H9 (cell line): ENCODE data around the gene ALDOA. TPM values are rescaled to one million over a fixed set of nuclear protein-coding genes. Genes with fewer than 3 reads are reported as not detected.
A peak's percentile ranks its signal among the peaks of the same experiment; 100 is the strongest.

Source experiments
- DNase-seq: peaks from one replicate; pipeline ENCODE4 v3.0.0-alpha.2; 2017
- H2AFZ ChIP-seq: one replicate; pipeline ENCODE4 v1.6.1; 2013; ENCODE audit warnings: mild to moderate bottlenecking, low read length, control low read depth, moderate library complexity
- H2AK5ac ChIP-seq: 2 replicates; pipeline ENCODE4 v1.6.1; 2013; ENCODE audit warnings: low read length, control low read depth, mixed read lengths; ENCODE audit not compliant: insufficient read length
- H2BK120ac ChIP-seq: one replicate; pipeline ENCODE4 v1.6.1; 2013; ENCODE audit warnings: low read depth, mild to moderate bottlenecking, low read length, control low read depth, inconsistent platforms; ENCODE audit not compliant: poor library complexity, severe bottlenecking
- H2BK12ac ChIP-seq: 2 replicates; pipeline ENCODE4 v1.6.1; 2013; ENCODE audit warnings: low read length, control low read depth, mixed read lengths, low read depth; ENCODE audit not compliant: insufficient read length
- H2BK15ac ChIP-seq: 2 replicates; pipeline ENCODE4 v1.6.1; 2013; ENCODE audit warnings: low read depth, low read length, control low read depth
- H2BK20ac ChIP-seq: one replicate; pipeline ENCODE4 v1.6.1; 2013; ENCODE audit warnings: low read depth, mild to moderate bottlenecking, low read length, control low read depth, inconsistent platforms; ENCODE audit not compliant: poor library complexity, severe bottlenecking
- H2BK5ac ChIP-seq: 2 replicates; pipeline ENCODE4 v1.6.1; 2013; ENCODE audit warnings: low read length, control low read depth, mixed read lengths; ENCODE audit not compliant: insufficient read length
- H3K14ac ChIP-seq: 2 replicates; pipeline ENCODE4 v1.6.1; 2013; ENCODE audit warnings: low read length, control low read depth; ENCODE audit not compliant: insufficient read depth
- H3K18ac ChIP-seq: 2 replicates; pipeline ENCODE4 v1.6.1; 2013; ENCODE audit warnings: low read depth, mild to moderate bottlenecking, mixed read lengths, low read length, control low read depth; ENCODE audit not compliant: insufficient read length
- H3K23ac ChIP-seq: 2 replicates; pipeline ENCODE4 v1.6.1; 2013; ENCODE audit warnings: low read length, control low read depth, mixed read lengths, low read depth; ENCODE audit not compliant: insufficient read length
- H3K23me2 ChIP-seq: 2 replicates; pipeline ENCODE4 v1.6.1; 2013; ENCODE audit warnings: low read depth, mild to moderate bottlenecking, mixed read lengths, low read length, control low read depth; ENCODE audit not compliant: insufficient read length, poor library complexity, severe bottlenecking
- H3K27ac ChIP-seq: 2 replicates; pipeline ENCODE4 v1.5.1; 2013; ENCODE audit warnings: low read length, control low read depth, mixed read lengths, low read depth; ENCODE audit not compliant: insufficient read length
- H3K27me3 ChIP-seq: 2 replicates; pipeline ENCODE4 v1.6.1; 2013; ENCODE audit warnings: low read length, control low read depth, inconsistent platforms; ENCODE audit not compliant: insufficient read depth
- H3K4ac ChIP-seq: 2 replicates; pipeline ENCODE4 v1.6.1; 2013; ENCODE audit warnings: low read depth, mild to moderate bottlenecking, control low read depth, inconsistent platforms, low read length, moderate library complexity
- H3K4me1 ChIP-seq: 2 replicates; pipeline ENCODE4 v1.6.1; 2013; ENCODE audit warnings: low read length, control low read depth, inconsistent platforms; ENCODE audit not compliant: insufficient read depth
- H3K4me2 ChIP-seq: 2 replicates; pipeline ENCODE4 v1.6.1; 2013; ENCODE audit warnings: low read length, control low read depth, mixed read lengths; ENCODE audit not compliant: insufficient read length, insufficient read depth
- H3K56ac ChIP-seq: 2 replicates; pipeline ENCODE4 v1.6.1; 2013; ENCODE audit warnings: low read depth, mild to moderate bottlenecking, mixed read lengths, low read length, control low read depth; ENCODE audit not compliant: insufficient read length
- H3K79me1 ChIP-seq: 2 replicates; pipeline ENCODE4 v1.6.1; 2013; ENCODE audit warnings: low read depth, mild to moderate bottlenecking, moderate library complexity, low read length, control low read depth, inconsistent platforms; ENCODE audit not compliant: insufficient read depth, poor library complexity, severe bottlenecking
- H3K79me2 ChIP-seq: 2 replicates; pipeline ENCODE4 v1.6.1; 2013; ENCODE audit warnings: low read length, control low read depth, inconsistent platforms; ENCODE audit not compliant: insufficient read depth
- H3K9ac ChIP-seq: 2 replicates; pipeline ENCODE4 v1.6.1; 2013; ENCODE audit warnings: low read length, control low read depth, mixed read lengths; ENCODE audit not compliant: insufficient read length; ENCODE audit errors: extremely low read depth
- H3K9me3 ChIP-seq: one replicate; pipeline ENCODE4 v1.6.1; 2013; ENCODE audit warnings: low read depth, low read length, inconsistent platforms; ENCODE audit not compliant: control insufficient read depth
- H3T11ph ChIP-seq: one replicate; pipeline ENCODE4 v1.6.1; 2013; ENCODE audit warnings: mild to moderate bottlenecking, low read length, control low read depth, inconsistent platforms
- H4K20me1 ChIP-seq: one replicate; pipeline ENCODE4 v1.6.1; 2013; ENCODE audit not compliant: control insufficient read depth, insufficient read length, insufficient read depth
- H4K5ac ChIP-seq: 2 replicates; pipeline ENCODE4 v1.6.1; 2013; ENCODE audit warnings: low read depth, mild to moderate bottlenecking, mixed read lengths, low read length, control low read depth; ENCODE audit not compliant: insufficient read length
- H4K8ac ChIP-seq: replicated peaks from 2 replicates; pipeline ENCODE4 v1.6.1; 2013; ENCODE audit warnings: low read length, control low read depth, mixed read lengths, low read depth; ENCODE audit not compliant: insufficient read length
- H4K91ac ChIP-seq: 2 replicates; pipeline ENCODE4 v1.6.1; 2013; ENCODE audit warnings: low read depth, mild to moderate bottlenecking, moderate library complexity, mixed read lengths, low read length, control low read depth; ENCODE audit not compliant: insufficient read length
- H3K27ac Mint-ChIP-seq, 3 experiments: 2 replicates in 2 of 3; 3 replicates in 1 of 3; pipeline ENCODE4 v1.8.0; 2020 to 2021; ENCODE audit warnings: mixed read lengths in 3 of 3, mild to moderate bottlenecking in 1 of 3, moderate library complexity in 1 of 3
- H3K27me3 Mint-ChIP-seq: 2 replicates; pipeline ENCODE4 v1.8.0; 2021; ENCODE audit warnings: low read depth, mild to moderate bottlenecking, moderate library complexity, mixed read lengths
- H3K36me3 Mint-ChIP-seq, 3 experiments: 2 replicates in 2 of 3; 3 replicates in 1 of 3; pipeline ENCODE4 v1.8.0; 2020 to 2021; ENCODE audit warnings: low read depth in 3 of 3, mixed read lengths in 3 of 3; ENCODE audit not compliant: insufficient read depth in 1 of 3
- H3K4me1 Mint-ChIP-seq, 2 experiments: 2 replicates each; pipeline ENCODE4 v1.8.0; 2020; ENCODE audit warnings: mixed read lengths in 2 of 2
- H3K4me3 Mint-ChIP-seq, 2 experiments: 2 replicates in 1 of 2; 3 replicates in 1 of 2; pipeline ENCODE4 v1.8.0; 2020 to 2021; ENCODE audit warnings: mild to moderate bottlenecking in 2 of 2, mixed read lengths in 2 of 2, moderate library complexity in 1 of 2
- H3K9me3 Mint-ChIP-seq, 2 experiments: 2 replicates in 1 of 2; 3 replicates in 1 of 2; pipeline ENCODE4 v1.8.0; 2020; ENCODE audit warnings: mild to moderate bottlenecking in 2 of 2, mixed read lengths in 2 of 2, moderate library complexity in 1 of 2
- CTCF ChIP-seq: fragments of 200-600 bp; sonication (generic); conservative IDR thresholded peaks from 3 replicates; pipeline ENCODE4 v1.8.0; 2021; ENCODE audit warnings: antibody characterized with exemption, mild to moderate bottlenecking
- WGBS: extraction: QIAGEN DNeasy Blood & Tissue Kit; methylation state at CpG from one replicate; pipeline ENCODE4 v1.1.7; 2013; ENCODE audit warnings: missing lambda C conversion rate, low lambda C conversion rate, mixed read lengths; ENCODE audit not compliant: insufficient read length; ENCODE audit errors: extremely low coverage; 5-methylcytosine and 5-hydroxymethylcytosine counted together
- total RNA-seq: library from RNA; stranded (reverse); gene quantifications from 2 replicates; pipeline ENCODE4 v1.2.1, GENCODE V29; 2021

The ALDOA gene
- total RNA-seq, 1 experiment from 2014 or later, result 1,356 TPM

DNA sequence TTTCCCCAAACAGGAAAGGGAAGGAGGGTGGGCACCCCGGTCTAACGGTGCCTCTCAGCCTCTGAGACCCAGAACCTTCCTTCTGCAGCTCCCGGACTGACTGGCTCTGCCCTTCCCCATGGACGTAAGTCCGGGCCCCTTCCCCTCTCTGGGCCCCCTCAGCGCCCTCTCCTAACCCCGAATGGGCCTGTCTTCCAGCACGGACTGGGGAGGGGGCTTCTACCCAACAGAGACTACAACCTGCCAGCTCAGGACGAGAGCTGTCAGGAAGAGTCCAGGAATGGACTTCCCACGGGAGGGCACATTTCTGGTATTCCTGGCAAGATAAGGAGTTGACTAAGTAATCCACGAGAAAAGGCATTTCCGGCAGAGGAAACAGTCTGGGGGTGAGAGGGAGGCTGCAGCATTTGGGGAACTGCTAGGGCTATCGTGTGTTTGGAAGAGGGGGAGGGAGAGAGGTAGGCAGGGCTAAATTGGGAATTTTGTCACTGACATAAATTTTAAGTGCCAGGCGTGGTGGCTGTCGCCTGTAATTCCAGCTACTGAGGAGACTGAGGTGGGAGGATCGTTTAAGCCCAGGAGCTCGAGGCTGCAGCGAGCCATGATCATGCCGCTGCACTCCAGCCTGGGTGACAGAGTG, 12.1 kb upstream of the ALDOA start:
- no peak for DNase-seq

More for the DNA sequence above, 12.1 kb upstream of the ALDOA start:
- WGBS, result no CpG with 5 or more reads among the region's 19 CpGs
- Mint-ChIP-seq H3K9me3 (no peaks in the 10 kb centered on the region), H3K27me3 (peaks cover 16% of the 10 kb centered on the region), H3K27ac (no peak overlapping the region), H3K36me3 (no peaks in the 10 kb centered on the region), H3K4me1 (peaks cover 13 to 20% of the 10 kb centered on the region in 2 experiments), H3K4me3 (peak overlapping the region; percentile 79 to 86)
- no peaks in the 10 kb centered on the region for H3K9me3 ChIP-seq
- H3K9ac ChIP-seq, result peak overlapping the region; percentile 60
- H2BK12ac ChIP-seq, result no peak overlapping the region
- no peak overlapping the region for H3K56ac ChIP-seq
- H3K23ac ChIP-seq, result no peak overlapping the region
- no peaks in the 10 kb centered on the region for H4K20me1 ChIP-seq
- no peaks in the 10 kb centered on the region for H3K4me1 ChIP-seq
- no peaks in the 10 kb centered on the region for H3K79me2 ChIP-seq
- no peak overlapping the region for H3K27ac ChIP-seq
- H2AFZ ChIP-seq, result no peak overlapping the region
- H2BK20ac ChIP-seq, result no peak overlapping the region
- H3K14ac ChIP-seq, result no peak overlapping the region; the same call in 1 of the 2 replicates
- no peak overlapping the region for H2BK15ac ChIP-seq
- H3K18ac ChIP-seq, result no peak overlapping the region
- H2BK120ac ChIP-seq, result no peak overlapping the region
- H3K27me3 ChIP-seq, result no peaks in the 10 kb centered on the region
- H3K4me2 ChIP-seq, result peak overlapping the region; percentile 79
- no peak overlapping the region for H2AK5ac ChIP-seq
- H3K4ac ChIP-seq, result no peak overlapping the region
- H4K91ac ChIP-seq, result no peak overlapping the region
- no peaks in the 10 kb centered on the region for H3K79me1 ChIP-seq
- no peak overlapping the region for H3T11ph ChIP-seq
- no peak overlapping the region for H2BK5ac ChIP-seq
- peaks cover 9% of the 10 kb centered on the region for H3K23me2 ChIP-seq
- TF ChIP-seq CTCF, result no peak
- H4K8ac ChIP-seq, result no peak overlapping the region
- H4K5ac ChIP-seq, result no peak overlapping the region
